Kidney (tissue), 14 donors: Measurements from ENCODE around the gene HEXD. TPM values are rescaled to one million over a fixed set of nuclear protein-coding genes. Genes with fewer than 3 reads are reported as not detected.
"Not testable (repeated sequence)": the region's sequence is repeated elsewhere in the genome, so short reads cannot be mapped to it uniquely, and the experiment has no call there.

Experiments used
- DNase-seq, 5 donors: peaks; one replicate each; pipeline ENCODE4 v3.0.0-alpha.2; 2013 to 2020
- FAIRE-seq: peaks from 2 replicates; lab custom pipeline; 2012; peaks lifted over from hg19 to GRCh38; lab: Jason Lieb, UNC
- H3K27ac ChIP-seq, 2 donors: one replicate each; pipeline ENCODE4 v1.7.0; 2013; ENCODE audit warnings: low read depth in 2 of 2, low read length in 2 of 2, inconsistent platforms in 1 of 2
- H3K27me3 ChIP-seq: one replicate; pipeline ENCODE4 v1.7.1; 2013; ENCODE audit warnings: low read length, inconsistent platforms; ENCODE audit not compliant: control insufficient read depth, insufficient read depth
- H3K36me3 ChIP-seq, 3 donors: one replicate each; pipeline versions ENCODE4 v1.7.0 to v1.7.1; 2013; ENCODE audit warnings: low read length in 3 of 3, control low read depth in 1 of 3, inconsistent platforms in 1 of 3; ENCODE audit not compliant: insufficient read depth in 3 of 3, control insufficient read depth in 2 of 3
- H3K4me1 ChIP-seq, 3 donors: one replicate each; pipeline versions ENCODE4 v1.7.0 to v1.7.1; 2013; ENCODE audit warnings: low read length in 3 of 3, inconsistent platforms in 1 of 3, low read depth in 1 of 3; ENCODE audit not compliant: control insufficient read depth in 2 of 3, insufficient read depth in 2 of 3
- H3K4me3 ChIP-seq, 3 donors: one replicate each; pipeline versions ENCODE4 v1.7.0 to v1.8.1; 2013; ENCODE audit warnings: low read length in 3 of 3, control low read depth in 1 of 3, inconsistent platforms in 1 of 3
- H3K9ac ChIP-seq, 3 donors: one replicate each; pipeline versions ENCODE4 v1.7.0 to v1.7.1; 2013; ENCODE audit warnings: low read length in 3 of 3, control low read depth in 1 of 3, inconsistent platforms in 1 of 3
- H3K9me3 ChIP-seq, 3 donors: one replicate each; pipeline versions ENCODE4 v1.7.0 to v1.7.1; 2013; ENCODE audit warnings: low read length in 3 of 3, control low read depth in 1 of 3, inconsistent platforms in 1 of 3; ENCODE audit not compliant: control insufficient read depth in 2 of 3, insufficient read depth in 1 of 3
- CTCF ChIP-seq: IDR thresholded peaks from 3 replicates; pipeline ENCODE4 v1.5.1; 2012; ENCODE audit warnings: mild to moderate bottlenecking, moderate library complexity, borderline replicate concordance; ENCODE audit not compliant: insufficient read depth; ENCODE audit errors: extremely low read depth
- intact Hi-C: fragments of 100-400 bp; cut with DNase I; formaldehyde crosslinking; loops from one replicate; pipeline ENCODE4 v1.11.1; 2022
- polyA plus RNA-seq: library from polyadenylated mRNA; stranded (reverse); fragments of 350-450 nt; fragmentation: Illumina TruSeq; extraction: RNeasy Lipid Tissue Mini Kit (QIAGEN cat#74804); gene quantifications from one replicate; pipeline ENCODE4 v1.2.3, GENCODE V29; 2014; ENCODE audit warnings: low read depth, low replicate concordance; ENCODE audit not compliant: insufficient read depth
- total RNA-seq: library from RNA; stranded (reverse); fragmentation: NEBNext Ultra II Directional; extraction: Animal tissue kit (Norgen Biotek cat#: 25700); gene quantifications from one replicate; pipeline ENCODE4 v1.2.1, GENCODE V29; 2021
- donor health status: control.
- donor health status: control.
- donor health status: control.
- donor health status: control.
- donor health status: control.
- donor health status: DM: yes; HTN: yes; CAD: no.
- donor health status: Normal renal cell carcinoma (clear cell type).

Gene HEXD
- total and polyA plus RNA-seq, 2 donors from 2014 or later, result 39.2 to 42.0 TPM

- Histone ChIP-seq H3K36me3 (peaks cover 3 to 10% (median 8%) of the 10 kb centered on the region in 3 donors), H3K9me3 (no peaks in the 10 kb centered on the region), H3K27me3 (no peaks in the 10 kb centered on the region), H3K9ac (peak overlapping the region; percentile 70 to 97 (median 74)), H3K4me1 (peaks cover 4 to 9% (median 5%) of the 10 kb centered on the region in 3 donors), H3K4me3 (peak overlapping the region; percentile 63 to 75 (median 66)), H3K27ac (peak overlapping the region; percentile 100)
- intact Hi-C loops, result no loop called here
- FAIRE-seq, result no peak
- TF ChIP-seq CTCF, result no peak
- DNase-seq, result no peak
Observed at GRCh38 chr17:82457929-82458178, 39.7 kb downstream of the HEXD start.

GRCh38 chr17:82458179-82458884 lies 40.2 kb downstream of the HEXD start, which contains the start of gene NARF:
TSS of gene NARF (plus strand) at chr17:82458741. CDS start at chr17:82458804, 63 bp downstream.
- intact Hi-C loops, result no loop called here
- Histone ChIP-seq H3K27me3 (no peaks in the 10 kb centered on the region), H3K27ac (peak within 1 kb of the TSS; percentile 100), H3K4me1 (peaks cover 4 to 9% (median 5%) of the 10 kb centered on the region in 3 donors), H3K9me3 (no peaks in the 10 kb centered on the region), H3K9ac (peak within 1 kb of the TSS; percentile 70 to 97 (median 74)), H3K36me3 (peaks cover 3 to 15% (median 8%) of the 10 kb centered on the region in 3 donors), H3K4me3 (peak within 1 kb of the TSS; percentile 66 to 85 (median 75))
- DNase-seq (peak; percentile 98 to 99 (median 99)), FAIRE-seq (peak; percentile 60)
- TF ChIP-seq CTCF, result no peak

- FAIRE-seq (no peak), DNase-seq (peak in 4 of 5 donors; percentile 36 to 86 (median 57))
- Histone ChIP-seq H3K9me3 (no peaks in the 10 kb centered on the region), H3K27me3 (no peaks in the 10 kb centered on the region), H3K36me3 (peaks cover 3 to 19% (median 8%) of the 10 kb centered on the region in 3 donors), H3K27ac (peak overlapping the region; percentile 7 to 11), H3K4me1 (peaks cover 4 to 9% (median 5%) of the 10 kb centered on the region in 3 donors), H3K4me3 (peak overlapping the region; percentile 66 to 85 (median 67)), H3K9ac (peak overlapping the region; percentile 41 to 63 (median 55))
- intact Hi-C loops, result no loop called here
- no peak for TF ChIP-seq CTCF
Observed at GRCh38 chr17:82458885-82459424, 40.8 kb downstream of the HEXD start.

- H3K36me3 ChIP-seq, result peaks cover 5 to 28% (median 10%) of the 10 kb centered on the region in 3 donors
- H3K27ac ChIP-seq, H3K4me3 ChIP-seq, H3K9ac ChIP-seq, H3K4me1 ChIP-seq, H3K9me3 ChIP-seq, FAIRE-seq, H3K27me3 ChIP-seq: not testable (repeated sequence)
- DNase-seq, result peak in 1 of 5 donors; percentile 45
- intact Hi-C loops, result loop anchor here (10.0 kb wide), 1 partner anchor 115 kb away; no protein-coding TSS in a partner anchor
Observed at GRCh38 chr17:82459936-82460335, 41.8 kb downstream of the HEXD start.
